AG20443 (cell line): Measurements from ENCODE around the gene SPTB.

Experiments
- DNase-seq: peaks from one replicate; pipeline ENCODE4 v3.0.0; 2012; ENCODE audit warnings: low spot score, mixed read lengths

SPTB gene

GRCh38 chr14:64728856-64729255 is 150.9 kb downstream of the SPTB start:
- DNase-seq = no peak

- no peak for DNase-seq
Observed at GRCh38 chr14:64728106-64728505, 151.6 kb downstream of the SPTB start.

- DNase-seq = no peak
Observed at GRCh38 chr14:64727551-64728071, 152.1 kb downstream of the SPTB start.

GRCh38 chr14:64726585-64726890 is 153.2 kb downstream of the SPTB start:
- no peak for DNase-seq

GRCh38 chr14:64725879-64726584 is 153.7 kb downstream of the SPTB start:
- DNase-seq = no peak

- no peak for DNase-seq
Observed at GRCh38 chr14:64725261-64725815, 154.4 kb downstream of the SPTB start.

GRCh38 chr14:64724578-64724930 is 155.2 kb downstream of the SPTB start:
- DNase-seq = no peak

- DNase-seq = no peak
Observed at GRCh38 chr14:64723691-64724577, 155.8 kb downstream of the SPTB start.

GRCh38 chr14:64722842-64723447 is 156.8 kb downstream of the SPTB start:
- no peak for DNase-seq

- DNase-seq = no peak
Observed at GRCh38 chr14:64721899-64722298, 157.8 kb downstream of the SPTB start.

GRCh38 chr14:64721391-64721791 is 158.3 kb downstream of the SPTB start:
- DNase-seq = peak; percentile 83

GRCh38 chr14:64720131-64720576 is 159.6 kb downstream of the SPTB start:
- peak; percentile 56 for DNase-seq

GRCh38 chr14:64719601-64720000 is 160.1 kb downstream of the SPTB start:
- DNase-seq = no peak

- no peak for DNase-seq
Observed at GRCh38 chr14:64718762-64719161, 160.9 kb downstream of the SPTB start.

- DNase-seq = no peak
Observed at GRCh38 chr14:64717870-64718269, 161.8 kb downstream of the SPTB start.

- DNase-seq = no peak
Observed at GRCh38 chr14:64715628-64716412, 163.9 kb downstream of the SPTB start.

GRCh38 chr14:64715146-64715627 is 164.5 kb downstream of the SPTB start:
- DNase-seq = no peak

GRCh38 chr14:64714432-64715025 is 165.2 kb downstream of the SPTB start:
- no peak for DNase-seq

- no peak for DNase-seq
Observed at GRCh38 chr14:64713677-64714076, 166.0 kb downstream of the SPTB start.

GRCh38 chr14:64711039-64711438 is 168.7 kb downstream of the SPTB start:
- DNase-seq = no peak

GRCh38 chr14:64709126-64709525 is 170.6 kb downstream of the SPTB start:
- DNase-seq = no peak
